ENCODE measurements around the gene CARD14.
"Not testable (repeated sequence)": the region's sequence is repeated elsewhere in the genome, so short reads cannot be mapped to it uniquely, and the experiment has no call there.

The CARD14 gene

GRCh38 chr17:80227156-80227555, 57.3 kb downstream of the CARD14 start:
- DNase-seq (ENCODE audit: low read depth): no peak

- no peak for DNase-seq (ENCODE audit: low read depth)
These were observed 57.8 kb downstream of the CARD14 start for GRCh38 chr17:80227666-80228065.

GRCh38 chr17:80228477-80228876, 58.6 kb downstream of the CARD14 start:
- no peak for DNase-seq (ENCODE audit: low read depth)

GRCh38 chr17:80229011-80229410, 59.2 kb downstream of the CARD14 start:
- DNase-seq (ENCODE audit: low read depth): no peak

- no peak for DNase-seq (ENCODE audit: low read depth)
These were observed 62.6 kb downstream of the CARD14 start for GRCh38 chr17:80232438-80232837.

- no peak for DNase-seq (ENCODE audit: low read depth)
These were observed 63.4 kb downstream of the CARD14 start for GRCh38 chr17:80233202-80233601.

- no peak for DNase-seq (ENCODE audit: low read depth)
These were observed 67.1 kb downstream of the CARD14 start for GRCh38 chr17:80236911-80237310.

GRCh38 chr17:80237386-80237785, 67.6 kb downstream of the CARD14 start:
- no peak for DNase-seq (ENCODE audit: low read depth)

- no peak for DNase-seq (ENCODE audit: low read depth)
These were observed 72.7 kb downstream of the CARD14 start for GRCh38 chr17:80242505-80242904.

GRCh38 chr17:80243526-80244433, 74.0 kb downstream of the CARD14 start:
- DNase-seq (ENCODE audit: low read depth): no peak

- not testable (repeated sequence) for DNase-seq (ENCODE audit: low read depth)
These were observed 74.6 kb downstream of the CARD14 start for GRCh38 chr17:80244448-80244847.

- no peak for DNase-seq (ENCODE audit: low read depth)
These were observed 75.2 kb downstream of the CARD14 start for GRCh38 chr17:80244871-80245509.

- DNase-seq (ENCODE audit: low read depth): no peak
These were observed 75.9 kb downstream of the CARD14 start for GRCh38 chr17:80245566-80246265.

GRCh38 chr17:80246266-80246681, 76.4 kb downstream of the CARD14 start:
- no peak for DNase-seq (ENCODE audit: low read depth)

GRCh38 chr17:80246726-80247125, 76.9 kb downstream of the CARD14 start:
- no peak for DNase-seq (ENCODE audit: low read depth)

GRCh38 chr17:80247561-80247960, 77.7 kb downstream of the CARD14 start:
- DNase-seq (ENCODE audit: low read depth): no peak

GRCh38 chr17:80248001-80248893, 78.4 kb downstream of the CARD14 start:
- no peak for DNase-seq (ENCODE audit: low read depth)

- DNase-seq (ENCODE audit: low read depth): no peak
These were observed 79.3 kb downstream of the CARD14 start for GRCh38 chr17:80248894-80249710.

- DNase-seq (ENCODE audit: low read depth): no peak
These were observed 82.1 kb downstream of the CARD14 start for GRCh38 chr17:80251966-80252365.

GRCh38 chr17:80252871-80253270, 83.0 kb downstream of the CARD14 start:
- DNase-seq (ENCODE audit: low read depth): no peak
